NCI-H510A treated with DMSO at 0.1 percent for 48 hours (cell line): ENCODE results near the gene ZSWIM4.

Experiments
- DNase-seq: peaks from one replicate; lab custom pipeline; 2025; lab: John Stamatoyannopoulos, UW

The ZSWIM4 gene

GRCh38 chr19:13834244-13835069, 39.2 kb downstream of the ZSWIM4 start:
- no peak for DNase-seq

DNA sequence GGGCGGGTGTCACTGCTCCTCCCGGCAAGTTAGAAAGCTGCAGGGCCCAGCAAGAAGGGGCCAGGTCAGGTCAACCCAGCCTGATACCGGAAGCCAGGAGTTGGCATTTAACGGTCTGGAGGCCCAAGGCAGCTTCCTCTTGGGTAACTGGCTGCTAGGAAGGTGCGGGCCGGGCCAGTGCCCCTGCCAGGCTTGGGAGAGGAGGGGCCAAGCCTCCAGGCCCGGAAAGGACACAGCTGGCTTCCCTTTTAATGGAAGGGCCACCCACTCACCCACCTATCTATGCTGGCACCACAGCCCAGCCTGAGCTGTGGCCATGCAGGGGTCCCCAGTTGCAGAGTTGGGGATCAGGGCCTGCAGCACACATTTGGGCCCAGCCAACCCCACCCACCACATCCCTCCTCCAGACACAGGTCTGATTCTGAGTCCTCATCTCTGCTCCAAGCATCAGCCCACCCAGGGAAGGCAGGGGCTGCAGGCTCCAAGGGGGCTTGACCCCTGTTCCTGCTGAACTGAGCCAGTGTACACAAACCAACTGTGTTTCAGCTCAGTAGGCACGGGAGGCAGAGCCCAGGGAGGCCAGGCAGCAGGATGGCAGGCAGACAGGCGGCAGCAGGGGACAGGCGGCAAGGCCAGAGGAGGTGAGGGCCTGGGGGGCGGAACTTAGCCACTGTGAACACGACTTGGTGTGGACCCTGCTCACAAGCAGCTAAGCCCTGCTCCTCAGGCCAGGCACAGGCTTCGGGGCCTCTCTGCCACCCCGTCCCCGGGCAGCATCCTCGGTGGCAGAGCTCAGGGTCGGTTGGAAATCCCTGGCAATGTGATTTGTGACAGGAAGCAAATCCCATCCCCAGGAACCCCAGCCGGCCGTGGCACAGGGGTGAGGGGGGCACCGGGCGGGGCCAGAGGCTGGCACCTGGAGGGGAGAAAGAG, 40.8 kb downstream of the ZSWIM4 start:
- DNase-seq, result no peak

DNA sequence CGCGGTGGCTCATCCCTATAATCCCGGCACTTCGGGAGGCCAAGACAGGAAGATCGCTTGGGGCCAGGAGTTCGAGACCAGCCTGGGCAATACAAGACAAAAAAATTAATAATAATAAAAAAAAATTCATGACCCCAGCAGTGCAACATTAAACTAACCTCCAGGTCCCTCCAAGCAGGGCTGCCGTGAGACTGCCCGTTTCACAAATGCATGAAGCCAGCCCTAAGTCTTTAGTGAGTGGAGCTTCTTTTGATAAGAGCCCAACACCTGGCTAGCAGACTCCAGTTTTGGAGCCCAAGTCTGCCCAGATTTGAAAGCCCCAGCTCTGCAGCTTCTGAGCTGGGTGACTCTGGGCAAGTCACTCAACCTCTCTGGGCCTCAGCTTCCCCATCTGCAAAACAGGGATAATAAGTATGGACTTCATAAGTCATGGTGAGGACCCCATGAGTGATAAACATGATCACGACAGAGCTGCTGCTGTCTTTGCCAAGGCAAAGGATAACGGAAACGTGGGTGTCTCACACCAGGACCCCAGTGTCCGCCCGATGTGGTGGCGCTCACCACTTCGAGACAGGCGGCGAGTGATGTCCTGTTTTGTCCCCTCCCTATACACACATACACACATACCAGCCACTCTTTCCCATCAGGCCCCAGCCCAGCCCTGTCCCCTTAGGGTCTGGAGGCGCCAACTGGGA, 43.3 kb downstream of the ZSWIM4 start:
- DNase-seq, result no peak

- peak; percentile 7 for DNase-seq
Observed at GRCh38 chr19:13839130-13839937, 44.1 kb downstream of the ZSWIM4 start.

DNA sequence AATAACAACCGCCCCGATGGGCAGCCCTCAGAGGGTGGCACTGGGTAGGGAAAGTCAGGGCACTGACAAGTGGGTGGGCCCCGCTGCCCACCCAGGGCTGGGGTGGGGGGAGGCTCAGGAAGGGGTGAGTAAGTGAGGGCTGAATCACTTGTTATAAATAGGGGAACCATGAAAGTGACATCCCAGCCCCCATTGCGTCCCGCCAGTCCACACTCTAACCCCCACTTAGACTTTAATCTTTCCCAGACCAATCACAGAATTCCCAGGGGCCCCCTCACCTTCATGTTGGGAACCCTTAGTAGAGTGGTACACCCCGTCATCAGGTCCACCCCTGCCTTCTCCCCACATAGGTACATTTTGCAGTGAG, 44.7 kb downstream of the ZSWIM4 start:
- no peak for DNase-seq

DNA sequence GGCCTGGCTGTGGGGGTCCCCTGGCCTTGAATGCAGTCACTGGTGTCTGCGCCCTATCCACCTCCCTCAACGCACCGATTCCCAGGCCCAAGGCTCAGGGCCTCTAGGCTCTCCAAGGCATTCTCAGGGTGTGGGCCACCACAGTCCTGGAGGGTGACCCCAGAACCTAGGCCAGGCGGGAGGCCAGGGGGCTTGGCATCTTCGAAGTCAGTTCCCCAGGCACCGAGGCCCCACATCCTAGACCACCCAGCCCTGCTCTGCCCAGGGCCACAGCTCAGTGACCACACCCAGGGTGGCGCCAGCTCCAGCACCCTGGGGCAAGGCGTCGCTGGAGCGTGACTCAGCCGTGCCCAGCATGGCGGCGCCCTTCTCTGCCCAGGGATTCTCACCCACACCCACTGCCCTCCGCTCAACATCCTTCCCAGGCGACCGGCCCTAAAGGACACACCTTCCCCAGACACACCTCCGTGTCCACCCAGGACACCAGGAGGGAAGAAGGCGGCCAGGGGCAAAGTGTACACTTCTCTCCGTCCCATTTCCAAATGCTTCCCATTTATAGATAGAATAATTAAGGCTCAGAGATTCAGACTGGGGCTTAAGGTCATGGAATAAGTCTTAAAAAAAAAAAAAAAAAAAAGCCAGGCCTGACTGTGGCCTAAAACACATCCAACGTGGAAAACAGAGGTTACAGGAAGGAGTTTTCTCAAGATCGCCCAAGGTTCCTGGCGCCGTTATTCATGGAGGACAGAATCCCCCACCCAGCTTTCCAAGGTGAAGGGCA, 45.3 kb downstream of the ZSWIM4 start:
- DNase-seq, result no peak

DNA sequence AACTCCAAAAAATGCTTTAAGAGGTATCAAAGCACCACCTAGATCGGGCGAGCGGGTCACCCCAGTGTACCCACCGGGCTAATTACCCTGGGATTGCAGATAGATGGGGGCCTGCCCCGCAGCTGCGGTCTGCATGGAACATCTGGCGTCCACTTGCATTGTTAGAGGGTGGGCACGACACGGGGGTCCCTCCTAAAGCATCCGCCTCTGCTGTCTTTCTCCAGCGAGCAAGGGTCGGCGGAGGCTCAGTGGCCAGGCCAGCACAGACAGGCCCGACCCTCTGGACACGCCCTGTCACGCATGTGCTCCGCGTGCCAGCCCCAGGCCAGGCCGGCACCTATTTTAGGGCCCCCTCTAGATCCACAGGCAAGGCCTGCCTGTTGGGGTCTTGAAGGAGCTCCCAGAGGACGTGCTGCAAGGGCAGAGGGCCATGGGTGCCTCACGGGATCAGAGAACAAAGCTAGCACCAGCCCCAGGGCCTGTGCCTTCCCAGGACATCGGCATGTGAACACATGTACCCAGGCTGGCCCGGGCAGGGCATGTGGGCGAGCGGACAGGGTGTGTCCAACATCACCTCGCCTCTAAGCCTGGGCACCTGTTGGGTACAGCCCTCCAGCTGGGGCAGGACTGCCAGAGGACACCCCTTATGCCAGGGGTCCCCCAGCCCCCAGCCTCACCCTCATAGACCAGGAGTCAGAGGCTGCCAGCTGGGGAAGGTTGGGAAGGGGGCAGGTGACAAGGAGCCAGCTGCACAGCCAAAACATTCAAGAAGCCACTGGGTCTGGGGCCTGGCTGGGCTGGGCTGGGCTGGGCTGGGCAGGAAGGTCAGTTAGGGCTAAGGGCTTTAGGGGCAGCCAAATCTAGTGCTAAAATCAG, 46.1 kb downstream of the ZSWIM4 start:
- DNase-seq, result no peak

DNA sequence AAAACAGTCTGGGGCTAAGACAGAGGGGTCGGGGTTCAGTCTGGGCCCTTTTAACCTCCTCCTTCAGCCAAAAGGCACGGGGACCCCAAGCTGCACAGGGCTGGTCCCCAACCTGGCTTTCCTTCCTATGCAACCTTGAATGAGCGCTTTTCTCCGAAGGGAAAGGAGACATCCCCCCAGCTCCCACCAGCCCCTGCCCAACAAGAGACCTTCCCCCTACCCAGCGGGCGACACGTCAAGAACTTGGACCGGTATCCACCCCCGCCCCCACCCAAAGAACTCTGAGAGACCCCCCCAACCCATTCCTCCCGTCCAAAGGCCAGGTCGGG, 46.7 kb downstream of the ZSWIM4 start:
- no peak for DNase-seq

GRCh38 chr19:13842291-13843103, 47.3 kb downstream of the ZSWIM4 start:
- peak; percentile 20 for DNase-seq

- peak; percentile 46 for DNase-seq
Observed at GRCh38 chr19:13843104-13843921, 48.1 kb downstream of the ZSWIM4 start.

- no peak for DNase-seq
Observed at GRCh38 chr19:13844130-13844631, 48.9 kb downstream of the ZSWIM4 start.

GRCh38 chr19:13846557-13847406, 51.5 kb downstream of the ZSWIM4 start:
- peak; percentile 94 for DNase-seq

GRCh38 chr19:13847407-13848339, 52.4 kb downstream of the ZSWIM4 start:
- peak; percentile 64 for DNase-seq

GRCh38 chr19:13848340-13848677, 53.1 kb downstream of the ZSWIM4 start:
- no peak for DNase-seq

GRCh38 chr19:13848798-13849676, 53.8 kb downstream of the ZSWIM4 start:
- no peak for DNase-seq
